ENCODE measurements around the gene ENTPD2. TPM values are rescaled to one million over a fixed set of nuclear protein-coding genes. Genes with fewer than 3 reads are reported as not detected.

Gene ENTPD2
- total RNA-seq (2021) = 9.0 and 14.1 TPM in 2 replicates
- percentile 15 among the genes with signal in this experiment for Bru-seq, nascent RNA
- percentile 33 among the genes with signal in this experiment for BruChase-seq, experiment 1, labeled RNA remaining after a 2-hour chase
- BruChase-seq, experiment 2, labeled RNA remaining after a 6-hour chase = percentile 37 among the genes with signal in this experiment
- long read RNA-seq, partial matches to known transcripts = 1 of 1 reads
- long read RNA-seq, other reads (novel, unspliced or antisense) = 0 of 1 reads

GRCh38 chr9:137053944-137054931 is at the start of gene ENTPD2:
TSS of gene ENTPD2 (minus strand) at chr9:137054061. CDS start at chr9:137053997, 64 bp downstream.
- peak; percentile 51 to 86 for DNase-seq
- peak within 1 kb of the TSS; percentile 62 for H3K4me3 ChIP-seq
- H3K4me2 ChIP-seq = peak within 1 kb of the TSS; percentile 84
- no peaks in the 10 kb centered on the region for H4K20me1 ChIP-seq (ENCODE audit: insufficient read depth)
- ChIA-PET POLR2A (ENCODE audit: unreplicated experiment) (interaction anchor here (0.7 kb wide), 1 partner anchor 370 kb away, joined by 3 read pairs; no protein-coding TSS in a partner anchor), CTCF (interaction anchor here (0.6 to 0.8 kb wide), 3 partner anchors 13 to 171 kb away, joined by 3 to 4 read pairs (median 3); partner anchors contain the start of gene CYSRT1)
- no peaks in the 10 kb centered on the region for H3K4me1 ChIP-seq (replicated peaks; ENCODE audit: insufficient read depth)
- H3K36me3 ChIP-seq (ENCODE audit: low read depth) = no peaks in the 10 kb centered on the region
- peak within 1 kb of the TSS; percentile 74 for H2AFZ ChIP-seq
- intact Hi-C loops (cut with micrococcal nuclease; ENCODE audit: unreplicated experiment) = no loop called here
- no peaks in the 10 kb centered on the region for H3K9me2 ChIP-seq (ENCODE audit: insufficient read depth)
- TF ChIP-seq EZH2 (IDR thresholded peaks at IDR 0.05; ENCODE audit: low read depth) = no peak
- TF ChIP-seq, protein P1, sequence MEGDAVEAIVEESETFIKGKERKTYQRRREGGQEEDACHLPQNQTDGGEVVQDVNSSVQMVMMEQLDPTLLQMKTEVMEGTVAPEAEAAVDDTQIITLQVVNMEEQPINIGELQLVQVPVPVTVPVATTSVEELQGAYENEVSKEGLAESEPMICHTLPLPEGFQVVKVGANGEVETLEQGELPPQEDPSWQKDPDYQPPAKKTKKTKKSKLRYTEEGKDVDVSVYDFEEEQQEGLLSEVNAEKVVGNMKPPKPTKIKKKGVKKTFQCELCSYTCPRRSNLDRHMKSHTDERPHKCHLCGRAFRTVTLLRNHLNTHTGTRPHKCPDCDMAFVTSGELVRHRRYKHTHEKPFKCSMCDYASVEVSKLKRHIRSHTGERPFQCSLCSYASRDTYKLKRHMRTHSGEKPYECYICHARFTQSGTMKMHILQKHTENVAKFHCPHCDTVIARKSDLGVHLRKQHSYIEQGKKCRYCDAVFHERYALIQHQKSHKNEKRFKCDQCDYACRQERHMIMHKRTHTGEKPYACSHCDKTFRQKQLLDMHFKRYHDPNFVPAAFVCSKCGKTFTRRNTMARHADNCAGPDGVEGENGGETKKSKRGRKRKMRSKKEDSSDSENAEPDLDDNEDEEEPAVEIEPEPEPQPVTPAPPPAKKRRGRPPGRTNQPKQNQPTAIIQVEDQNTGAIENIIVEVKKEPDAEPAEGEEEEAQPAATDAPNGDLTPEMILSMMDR (conservative IDR thresholded peaks at IDR 0.05) = no peak
- BruUV-seq (replicated peaks) = TSS peak; percentile 39
- peaks cover 5% of the 10 kb centered on the region for H3K27me3 ChIP-seq (ENCODE audit: insufficient read depth, low read depth)
- no peak within 1 kb of the TSS for H3K27ac ChIP-seq
- H3F3A ChIP-seq (ENCODE audit: insufficient read depth, low read depth) = peaks cover 3% of the 10 kb centered on the region; the same call in 1 of the 2 replicates
- no peaks in the 10 kb centered on the region for H3K9me3 ChIP-seq (ENCODE audit: insufficient read depth, low read depth)
- no peaks in the 10 kb centered on the region for H3K79me2 ChIP-seq (ENCODE audit: low read depth)

- peaks cover 4% of the 10 kb centered on the region; the same call in 1 of the 2 replicates for H3F3A ChIP-seq (ENCODE audit: insufficient read depth, low read depth)
- no TSS peak for BruUV-seq (replicated peaks)
- no peak overlapping the region for H3K27ac ChIP-seq
- H3K4me3 ChIP-seq = no peak overlapping the region
- H2AFZ ChIP-seq = no peak overlapping the region
- H3K27me3 ChIP-seq (ENCODE audit: insufficient read depth, low read depth) = no peaks in the 10 kb centered on the region
- H3K9me2 ChIP-seq (ENCODE audit: insufficient read depth) = no peaks in the 10 kb centered on the region
- ChIA-PET CTCF (no interaction called here), POLR2A (ENCODE audit: unreplicated experiment) (no interaction called here)
- no peaks in the 10 kb centered on the region for H4K20me1 ChIP-seq (ENCODE audit: insufficient read depth)
- no peaks in the 10 kb centered on the region for H3K9me3 ChIP-seq (ENCODE audit: insufficient read depth, low read depth)
- peaks cover 25% of the 10 kb centered on the region for H3K36me3 ChIP-seq (ENCODE audit: low read depth)
- no peak overlapping the region for H3K4me2 ChIP-seq
- intact Hi-C loops (cut with micrococcal nuclease; ENCODE audit: unreplicated experiment) = no loop called here
- TF ChIP-seq, protein P1 (conservative IDR thresholded peaks at IDR 0.05) = no peak
- no peak for TF ChIP-seq EZH2 (IDR thresholded peaks at IDR 0.05; ENCODE audit: low read depth)
- DNase-seq = no peak
- H3K4me1 ChIP-seq (replicated peaks; ENCODE audit: insufficient read depth) = no peaks in the 10 kb centered on the region
- no peaks in the 10 kb centered on the region for H3K79me2 ChIP-seq (ENCODE audit: low read depth)
Measured at GRCh38 chr9:137103206-137103999, 49.5 kb upstream of the ENTPD2 start.

- no peak overlapping the region for H3K4me3 ChIP-seq
- H3K27ac ChIP-seq = no peak overlapping the region
- H3K9me2 ChIP-seq (ENCODE audit: insufficient read depth) = no peaks in the 10 kb centered on the region
- H3K27me3 ChIP-seq (ENCODE audit: insufficient read depth, low read depth) = no peaks in the 10 kb centered on the region
- H3K9me3 ChIP-seq (ENCODE audit: insufficient read depth, low read depth) = no peaks in the 10 kb centered on the region
- H3F3A ChIP-seq (ENCODE audit: insufficient read depth, low read depth) = peaks cover 4% of the 10 kb centered on the region; the same call in 1 of the 2 replicates
- no TSS peak for BruUV-seq (replicated peaks)
- CTCF ChIA-PET = no interaction called here
- intact Hi-C loops (cut with micrococcal nuclease; ENCODE audit: unreplicated experiment) = no loop called here
- no peaks in the 10 kb centered on the region for H3K4me1 ChIP-seq (replicated peaks; ENCODE audit: insufficient read depth)
- no peaks in the 10 kb centered on the region for H4K20me1 ChIP-seq (ENCODE audit: insufficient read depth)
- H3K79me2 ChIP-seq (ENCODE audit: low read depth) = no peaks in the 10 kb centered on the region
- TF ChIP-seq EZH2 (IDR thresholded peaks at IDR 0.05; ENCODE audit: low read depth) = no peak
- TF ChIP-seq, protein P1 (conservative IDR thresholded peaks at IDR 0.05) = no peak
- POLR2A ChIA-PET (ENCODE audit: unreplicated experiment) = no interaction called here
- H2AFZ ChIP-seq = no peak overlapping the region
- peaks cover 25% of the 10 kb centered on the region for H3K36me3 ChIP-seq (ENCODE audit: low read depth)
- no peak overlapping the region for H3K4me2 ChIP-seq
- DNase-seq = no peak
Measured at GRCh38 chr9:137099231-137099630, 45.4 kb upstream of the ENTPD2 start.

Data from PC-9 (cell line).